Measurements from ENCODE around the gene GPX4.

DNA sequence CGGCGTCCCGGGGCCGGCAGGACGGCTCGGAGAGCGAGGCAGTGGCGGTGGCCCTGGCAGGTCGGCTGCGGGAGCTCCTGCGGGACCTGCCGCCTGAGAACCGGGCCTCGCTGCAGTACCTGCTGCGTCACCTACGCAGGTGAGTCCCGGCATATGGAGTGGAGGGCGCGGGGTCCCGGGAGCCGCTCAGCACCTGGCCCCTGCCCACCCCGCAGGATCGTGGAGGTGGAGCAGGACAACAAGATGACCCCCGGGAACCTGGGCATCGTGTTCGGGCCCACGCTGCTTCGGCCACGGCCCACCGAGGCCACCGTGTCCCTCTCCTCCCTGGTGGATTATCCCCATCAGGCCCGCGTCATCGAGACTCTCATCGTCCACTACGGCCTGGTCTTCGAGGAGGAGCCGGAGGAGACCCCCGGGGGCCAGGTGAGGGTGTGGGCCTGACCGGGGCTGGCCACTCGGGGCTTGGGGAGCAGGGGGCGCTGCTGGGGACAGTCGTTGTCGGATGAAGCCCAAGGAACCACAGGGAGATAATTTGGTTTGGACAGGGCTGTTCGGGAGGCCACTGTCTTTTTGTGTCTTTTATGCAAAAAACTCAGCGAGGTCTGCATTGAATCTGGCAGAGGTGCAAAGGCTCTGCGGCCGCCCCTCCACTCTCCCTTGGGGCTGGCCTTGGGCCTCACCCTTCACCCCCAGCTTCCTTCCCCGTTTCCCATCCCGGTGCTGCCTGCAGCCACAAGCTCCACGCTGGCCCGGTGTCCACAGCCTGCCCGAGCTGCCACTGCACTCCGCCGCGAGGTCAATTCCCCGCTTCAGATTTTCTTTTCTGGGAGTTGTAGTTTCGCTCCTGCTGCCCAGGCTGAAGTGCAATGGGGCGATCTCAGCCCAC, 20.6 kb upstream of the GPX4 start:
- TF ChIP-seq, protein P1, sequence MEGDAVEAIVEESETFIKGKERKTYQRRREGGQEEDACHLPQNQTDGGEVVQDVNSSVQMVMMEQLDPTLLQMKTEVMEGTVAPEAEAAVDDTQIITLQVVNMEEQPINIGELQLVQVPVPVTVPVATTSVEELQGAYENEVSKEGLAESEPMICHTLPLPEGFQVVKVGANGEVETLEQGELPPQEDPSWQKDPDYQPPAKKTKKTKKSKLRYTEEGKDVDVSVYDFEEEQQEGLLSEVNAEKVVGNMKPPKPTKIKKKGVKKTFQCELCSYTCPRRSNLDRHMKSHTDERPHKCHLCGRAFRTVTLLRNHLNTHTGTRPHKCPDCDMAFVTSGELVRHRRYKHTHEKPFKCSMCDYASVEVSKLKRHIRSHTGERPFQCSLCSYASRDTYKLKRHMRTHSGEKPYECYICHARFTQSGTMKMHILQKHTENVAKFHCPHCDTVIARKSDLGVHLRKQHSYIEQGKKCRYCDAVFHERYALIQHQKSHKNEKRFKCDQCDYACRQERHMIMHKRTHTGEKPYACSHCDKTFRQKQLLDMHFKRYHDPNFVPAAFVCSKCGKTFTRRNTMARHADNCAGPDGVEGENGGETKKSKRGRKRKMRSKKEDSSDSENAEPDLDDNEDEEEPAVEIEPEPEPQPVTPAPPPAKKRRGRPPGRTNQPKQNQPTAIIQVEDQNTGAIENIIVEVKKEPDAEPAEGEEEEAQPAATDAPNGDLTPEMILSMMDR (IDR thresholded peaks at IDR 0.05; ENCODE audit: low read length): no peak
- no peak for TF ChIP-seq EZH2 (IDR thresholded peaks at IDR 0.05; ENCODE audit: borderline replicate concordance, low read length)

Data from OCI-LY1 (cell line).